K562 (cell line): Measurements from ENCODE around the gene ANKRD11. TPM values are rescaled to one million over a fixed set of nuclear protein-coding genes. Genes with fewer than 3 reads are reported as not detected.
A peak's percentile ranks its signal among the peaks of the same experiment; 100 is the strongest.

Experiments
- ARID3B ChIP-seq: fragments of 250-450 bp; sonication (Bioruptor Pico); IDR thresholded peaks from 2 replicates; pipeline ENCODE4 v1.4.0; 2020; ENCODE audit warnings: borderline replicate concordance
- ETV5 ChIP-seq: sonication (generic); formaldehyde crosslinking; IDR thresholded peaks from 2 replicates; pipeline ENCODE4 v1.4.0; 2020; ENCODE audit warnings: low read depth, mild to moderate bottlenecking, missing genetic modification reagents
- FOXK2 ChIP-seq, 2 experiments: fragments of 450-650 bp; IDR thresholded peaks in 1 of 2; conservative IDR thresholded peaks in 1 of 2; 2 replicates each; pipeline ENCODE4 v1.6.1; 2016; ENCODE audit warnings: low read depth in 2 of 2, mild to moderate bottlenecking in 1 of 2
- GATAD2A ChIP-seq: fragments of 450-650 bp; IDR thresholded peaks from 2 replicates; pipeline ENCODE4 v1.6.1; 2017
- ILK ChIP-seq: fragments of 450-650 bp; IDR thresholded peaks from 2 replicates; pipeline ENCODE4 v1.6.1; 2016; ENCODE audit warnings: missing genetic modification characterization, low read depth, mild to moderate bottlenecking, missing compliant biosample characterization, moderate library complexity, borderline replicate concordance
- NR2C2 ChIP-seq, 2 experiments: fragments of 200-800 bp in 1 of 2; sonication (Bioruptor generic) in 1 of 2; sonication (generic) in 1 of 2; formaldehyde crosslinking in 1 of 2; IDR thresholded peaks; 2 replicates each; pipeline versions ENCODE4 v1.6.1 to v1.8.0; 2016 to 2022; ENCODE audit warnings: mild to moderate bottlenecking in 1 of 2, missing compliant biosample characterization in 1 of 2, missing genetic modification characterization in 1 of 2, missing genetic modification reagents in 1 of 2
- RBFOX2 ChIP-seq: fragments of 200-400 bp; formaldehyde crosslinking; IDR thresholded peaks from 2 replicates; pipeline ENCODE4 v1.6.1; 2017; ENCODE audit warnings: low read depth, mild to moderate bottlenecking, low read length, moderate library complexity
- SP1 ChIP-seq: sonication (generic); formaldehyde crosslinking; IDR thresholded peaks from 2 replicates; pipeline ENCODE4 v1.8.1; 2022; ENCODE audit warnings: mild to moderate bottlenecking, missing genetic modification reagents
- SUPT5H ChIP-seq: fragments of 450-650 bp; IDR thresholded peaks from 2 replicates; pipeline ENCODE4 v1.6.1; 2016
- TBP ChIP-seq: optimal IDR thresholded peaks from 2 replicates; pipeline ENCODE3; 2011; ENCODE audit warnings: low read depth, low read length, improper control_type of control experiment
- TOE1 ChIP-seq, 2 experiments: fragments of 450-650 bp in 1 of 2; sonication (generic) in 1 of 2; formaldehyde crosslinking in 1 of 2; IDR thresholded peaks; 2 replicates each; pipeline versions ENCODE4 v1.7.1 to v1.8.0; 2016 to 2022; ENCODE audit warnings: borderline replicate concordance in 2 of 2, mild to moderate bottlenecking in 2 of 2, antibody characterized with exemption in 1 of 2, inconsistent platforms in 1 of 2, low read depth in 1 of 2, missing genetic modification reagents in 1 of 2, moderate library complexity in 1 of 2
- YY1 ChIP-seq, 3 experiments: IDR thresholded peaks; 2 replicates each; pipeline ENCODE4 v1.6.1; 2011; ENCODE audit warnings: low read length in 2 of 3, mild to moderate bottlenecking in 2 of 3, moderate library complexity in 2 of 3, borderline replicate concordance in 1 of 3, control low read depth in 1 of 3, low read depth in 1 of 3; ENCODE audit not compliant: insufficient read depth in 3 of 3, insufficient replicate concordance in 2 of 3, control insufficient read depth in 1 of 3, insufficient read length in 1 of 3; ENCODE audit errors: extremely low read depth in 1 of 3
- ZBTB11 ChIP-seq, 3 experiments: fragments of 200-800 bp in 1 of 3; fragments of 250-450 bp in 1 of 3; fragments of 450-650 bp in 1 of 3; sonication (Bioruptor Pico) in 1 of 3; sonication (Bioruptor generic) in 1 of 3; formaldehyde crosslinking in 1 of 3; IDR thresholded peaks; 2 replicates each; pipeline versions ENCODE4 v1.6.1 to v1.8.0; 2016 to 2022; ENCODE audit warnings: mild to moderate bottlenecking in 2 of 3, missing genetic modification characterization in 2 of 3, missing compliant biosample characterization in 1 of 3, moderate library complexity in 1 of 3
- polyA plus RNA-seq, 8 experiments: library from polyadenylated mRNA; depleted of rRNA in 4 of 8; stranded (reverse) in 5 of 8; unstranded in 3 of 8; fragments of >200 nt; fragmentation: Nextera tagmentation in 2 of 8; fragmentation: Illumina TruSeq in 1 of 8; extraction: Ambion mirVana in 2 of 8; extraction: Trizol in 1 of 8; gene quantifications; 2 replicates each; pipeline versions ENCODE4 v1.2.1 to v1.2.3, GENCODE V29; 2011 to 2014; ENCODE audit warnings: inconsistent platforms in 1 of 8, missing spikeins in 1 of 8
- total RNA-seq, 7 experiments: library from RNA; depleted of rRNA in 6 of 7; stranded (reverse); fragments of >200 nt in 6 of 7; fragmentation: Illumina TruSeq in 2 of 7; extraction: Trizol in 2 of 7; gene quantifications; 2 replicates each; pipeline versions ENCODE4 v1.2.1 to v1.2.3, GENCODE V29; 2011 to 2021; ENCODE audit warnings: low replicate concordance in 1 of 7
- TF ChIP-seq, protein P1 (sequence below): fragments of 450-650 bp; formaldehyde crosslinking; conservative IDR thresholded peaks from 2 replicates; pipeline ENCODE4 v1.4.0; 2022; ENCODE audit warnings: mild to moderate bottlenecking, missing genetic modification characterization
- TF ChIP-seq, protein P2 (sequence below): fragments of 250-450 bp; sonication (Bioruptor Pico); IDR thresholded peaks from 2 replicates; pipeline ENCODE4 v1.5.0; 2021

Gene ANKRD11
- total and polyA plus RNA-seq, 9 of the 15 experiments (the other 6 are each of a cell fraction or from before 2014, with no cell fraction given) = 4.7 to 126 (median 31.7) TPM

- TF ChIP-seq ZBTB11 (CRISPR knock-in tag; IDR thresholded peaks at IDR 0.05) (peak in 1 of 3 experiments; percentile 14; a peak in 1 of 6 replicates), SP1 (no peak), GATAD2A (peak; percentile 34; the same call in 1 of the 2 replicates), TBP (peak; percentile 60), SUPT5H (peak; percentile 48; the same call in 1 of the 2 replicates), NR2C2 (CRISPR knock-in tag; IDR thresholded peaks at IDR 0.05) (peak; percentile 52; the same call in 1 of the 2 replicates), NR2C2 (tag; IDR thresholded peaks at IDR 0.05) (peak; percentile 90), RBFOX2 (peak; percentile 91), ARID3B (CRISPR knock-in tag) (no peak), YY1 (IDR thresholded peaks at IDR 0.05; ENCODE audit: borderline replicate concordance in 1 of 3, control insufficient read depth in 1 of 3, extremely low read depth in 1 of 3, insufficient read depth in 3 of 3, insufficient read length in 1 of 3, insufficient replicate concordance in 2 of 3, low read depth in 1 of 3, low read length in 2 of 3) (peak in 1 of 3 experiments; percentile 34), FOXK2 (conservative IDR thresholded peaks at IDR 0.05 in 1 of 2, IDR thresholded peaks at IDR 0.05 in 1 of 2; ENCODE audit: low read depth in 2 of 2) (peak; percentile 64 to 74; a peak in 3 of 4 replicates), TOE1 (IDR thresholded peaks at IDR 0.05; ENCODE audit: borderline replicate concordance) (peak; percentile 61; the same call in 1 of the 2 replicates), TOE1 (CRISPR knock-in tag; IDR thresholded peaks at IDR 0.05; ENCODE audit: borderline replicate concordance, low read depth) (no peak), ILK (tag) (no peak), ETV5 (CRISPR knock-in tag) (peak; percentile 45; the same call in 1 of the 2 replicates)
- TF ChIP-seq, protein P1, sequence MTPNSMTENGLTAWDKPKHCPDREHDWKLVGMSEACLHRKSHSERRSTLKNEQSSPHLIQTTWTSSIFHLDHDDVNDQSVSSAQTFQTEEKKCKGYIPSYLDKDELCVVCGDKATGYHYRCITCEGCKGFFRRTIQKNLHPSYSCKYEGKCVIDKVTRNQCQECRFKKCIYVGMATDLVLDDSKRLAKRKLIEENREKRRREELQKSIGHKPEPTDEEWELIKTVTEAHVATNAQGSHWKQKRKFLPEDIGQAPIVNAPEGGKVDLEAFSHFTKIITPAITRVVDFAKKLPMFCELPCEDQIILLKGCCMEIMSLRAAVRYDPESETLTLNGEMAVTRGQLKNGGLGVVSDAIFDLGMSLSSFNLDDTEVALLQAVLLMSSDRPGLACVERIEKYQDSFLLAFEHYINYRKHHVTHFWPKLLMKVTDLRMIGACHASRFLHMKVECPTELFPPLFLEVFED (CRISPR knock-in tag) = 0 out of 2 replicates have a peak, but pooled peaks have one; percentile 8
- TF ChIP-seq, protein P2, sequence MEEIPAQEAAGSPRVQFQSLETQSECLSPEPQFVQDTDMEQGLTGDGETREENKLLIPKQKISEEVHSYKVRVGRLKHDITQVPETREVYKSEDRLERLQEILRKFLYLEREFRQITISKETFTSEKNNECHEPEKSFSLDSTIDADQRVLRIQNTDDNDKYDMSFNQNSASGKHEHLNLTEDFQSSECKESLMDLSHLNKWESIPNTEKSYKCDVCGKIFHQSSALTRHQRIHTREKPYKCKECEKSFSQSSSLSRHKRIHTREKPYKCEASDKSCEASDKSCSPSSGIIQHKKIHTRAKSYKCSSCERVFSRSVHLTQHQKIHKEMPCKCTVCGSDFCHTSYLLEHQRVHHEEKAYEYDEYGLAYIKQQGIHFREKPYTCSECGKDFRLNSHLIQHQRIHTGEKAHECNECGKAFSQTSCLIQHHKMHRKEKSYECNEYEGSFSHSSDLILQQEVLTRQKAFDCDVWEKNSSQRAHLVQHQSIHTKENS (CRISPR knock-in tag) = no peak
Measured at GRCh38 chr16:89489040-89489897, 1.1 kb downstream of the ANKRD11 start (continued).
